ENCODE results near the gene ABI3BP.

The ABI3BP gene

GRCh38 chr3:100759159-100759558 lies 234.1 kb downstream of the ABI3BP start:
- no peak overlapping the region for H3K4me3 ChIP-seq (ENCODE audit: low read depth, low read length)
- no peak for DNase-seq (ENCODE audit: low read depth)
- TF ChIP-seq POLR2A (IDR thresholded peaks at IDR 0.05; ENCODE audit: extremely low read depth, insufficient read length) (no peak), CTCF (IDR thresholded peaks at IDR 0.05; ENCODE audit: low read depth, low read length) (no peak), MAX (IDR thresholded peaks at IDR 0.05; ENCODE audit: low read depth, low read length) (no peak), MYC (IDR thresholded peaks at IDR 0.05; ENCODE audit: low read depth, low read length) (no peak)

- DNase-seq (ENCODE audit: low read depth), result no peak
- TF ChIP-seq MYC (IDR thresholded peaks at IDR 0.05; ENCODE audit: low read depth, low read length) (no peak), POLR2A (IDR thresholded peaks at IDR 0.05; ENCODE audit: extremely low read depth, insufficient read length) (no peak)
- H3K4me3 ChIP-seq (ENCODE audit: low read depth, low read length), result no peak overlapping the region
Measured at GRCh38 chr3:100756441-100756840, 236.8 kb downstream of the ABI3BP start.

GRCh38 chr3:100754563-100755334 lies 238.5 kb downstream of the ABI3BP start:
- TF ChIP-seq MYC (IDR thresholded peaks at IDR 0.05; ENCODE audit: low read depth, low read length), result no peak
- TF ChIP-seq POLR2A (IDR thresholded peaks at IDR 0.05; ENCODE audit: extremely low read depth, insufficient read length), result no peak
- no peak for TF ChIP-seq CTCF (IDR thresholded peaks at IDR 0.05; ENCODE audit: low read depth, low read length)
- no peak for TF ChIP-seq MAX (IDR thresholded peaks at IDR 0.05; ENCODE audit: low read depth, low read length)
- DNase-seq (ENCODE audit: low read depth), result no peak
- H3K4me3 ChIP-seq (ENCODE audit: low read depth, low read length), result no peak overlapping the region

GRCh38 chr3:100753846-100754245 lies 239.4 kb downstream of the ABI3BP start:
- TF ChIP-seq MAX (IDR thresholded peaks at IDR 0.05; ENCODE audit: low read depth, low read length), result no peak
- TF ChIP-seq CTCF (IDR thresholded peaks at IDR 0.05; ENCODE audit: low read depth, low read length), result no peak
- no peak for TF ChIP-seq POLR2A (IDR thresholded peaks at IDR 0.05; ENCODE audit: extremely low read depth, insufficient read length)
- no peak for TF ChIP-seq MYC (IDR thresholded peaks at IDR 0.05; ENCODE audit: low read depth, low read length)
- DNase-seq (ENCODE audit: low read depth), result no peak
- no peak overlapping the region for H3K4me3 ChIP-seq (ENCODE audit: low read depth, low read length)

GRCh38 chr3:100748967-100749366 lies 244.3 kb downstream of the ABI3BP start:
- no peak for DNase-seq (ENCODE audit: low read depth)
- no peak overlapping the region for H3K4me3 ChIP-seq (ENCODE audit: low read depth, low read length)
- TF ChIP-seq CTCF (IDR thresholded peaks at IDR 0.05; ENCODE audit: low read depth, low read length) (no peak), MAX (IDR thresholded peaks at IDR 0.05; ENCODE audit: low read depth, low read length) (no peak), POLR2A (IDR thresholded peaks at IDR 0.05; ENCODE audit: extremely low read depth, insufficient read length) (no peak), MYC (IDR thresholded peaks at IDR 0.05; ENCODE audit: low read depth, low read length) (no peak)

- H3K4me3 ChIP-seq (ENCODE audit: low read depth, low read length), result no peak overlapping the region
- DNase-seq (ENCODE audit: low read depth), result no peak
- TF ChIP-seq MYC (IDR thresholded peaks at IDR 0.05; ENCODE audit: low read depth, low read length) (no peak), POLR2A (IDR thresholded peaks at IDR 0.05; ENCODE audit: extremely low read depth, insufficient read length) (no peak), CTCF (IDR thresholded peaks at IDR 0.05; ENCODE audit: low read depth, low read length) (no peak), MAX (IDR thresholded peaks at IDR 0.05; ENCODE audit: low read depth, low read length) (no peak)
Measured at GRCh38 chr3:100748220-100748619, 245.0 kb downstream of the ABI3BP start.

All from NB4 (cell line).